Stomach (tissue), 4 donors: ENCODE measurements around the gene JAK1.

Source experiments
- EP300 ChIP-seq: sonication (generic); formaldehyde crosslinking; IDR thresholded peaks from one replicate; pipeline ENCODE4 v1.6.1; 2017; ENCODE audit warnings: antibody characterized with exemption
- POLR2A ChIP-seq, 4 donors: fragments of 450-650 bp; IDR thresholded peaks; one replicate each; pipeline ENCODE4 v1.6.1; 2016; ENCODE audit warnings: antibody characterized with exemption in 4 of 4, control low read depth in 2 of 4, mild to moderate bottlenecking in 1 of 4, moderate library complexity in 1 of 4
- POLR2AphosphoS5 ChIP-seq, 3 donors: sonication (generic); formaldehyde crosslinking; IDR thresholded peaks; one replicate each; pipeline ENCODE4 v1.6.1; 2016; ENCODE audit warnings: antibody characterized with exemption in 3 of 3
- TF ChIP-seq, protein P1 (sequence below), 7 experiments: fragments of 450-650 bp in 4 of 7; fragments of 200-600 bp in 3 of 7; sonication (generic) in 3 of 7; IDR thresholded peaks; one replicate each; pipeline ENCODE4 v1.5.1; 2016 to 2019; ENCODE audit warnings: antibody characterized with exemption in 7 of 7, control low read depth in 2 of 7, mild to moderate bottlenecking in 1 of 7

DNA sequence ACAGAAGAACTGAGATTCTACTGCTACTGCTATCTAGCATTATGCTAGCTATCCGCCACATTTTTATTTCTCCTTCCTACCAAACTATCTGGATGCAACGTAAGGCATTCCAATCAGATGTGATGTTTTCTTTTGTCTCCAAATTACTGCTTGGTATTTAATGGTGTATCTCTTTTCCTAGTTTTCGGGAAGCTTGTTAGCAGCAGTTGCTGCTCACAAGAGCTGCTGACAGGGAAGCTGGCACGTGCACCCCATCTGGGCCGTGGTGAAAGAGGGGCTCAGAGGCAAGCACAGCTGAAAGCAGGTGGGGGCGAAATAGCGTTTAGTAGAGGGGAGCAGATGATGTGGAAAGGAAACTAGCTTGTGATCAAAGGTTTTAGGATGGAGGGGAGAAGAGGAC lies 57.3 kb downstream of the JAK1 start:
- TF ChIP-seq, protein P1, sequence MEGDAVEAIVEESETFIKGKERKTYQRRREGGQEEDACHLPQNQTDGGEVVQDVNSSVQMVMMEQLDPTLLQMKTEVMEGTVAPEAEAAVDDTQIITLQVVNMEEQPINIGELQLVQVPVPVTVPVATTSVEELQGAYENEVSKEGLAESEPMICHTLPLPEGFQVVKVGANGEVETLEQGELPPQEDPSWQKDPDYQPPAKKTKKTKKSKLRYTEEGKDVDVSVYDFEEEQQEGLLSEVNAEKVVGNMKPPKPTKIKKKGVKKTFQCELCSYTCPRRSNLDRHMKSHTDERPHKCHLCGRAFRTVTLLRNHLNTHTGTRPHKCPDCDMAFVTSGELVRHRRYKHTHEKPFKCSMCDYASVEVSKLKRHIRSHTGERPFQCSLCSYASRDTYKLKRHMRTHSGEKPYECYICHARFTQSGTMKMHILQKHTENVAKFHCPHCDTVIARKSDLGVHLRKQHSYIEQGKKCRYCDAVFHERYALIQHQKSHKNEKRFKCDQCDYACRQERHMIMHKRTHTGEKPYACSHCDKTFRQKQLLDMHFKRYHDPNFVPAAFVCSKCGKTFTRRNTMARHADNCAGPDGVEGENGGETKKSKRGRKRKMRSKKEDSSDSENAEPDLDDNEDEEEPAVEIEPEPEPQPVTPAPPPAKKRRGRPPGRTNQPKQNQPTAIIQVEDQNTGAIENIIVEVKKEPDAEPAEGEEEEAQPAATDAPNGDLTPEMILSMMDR (IDR thresholded peaks at IDR 0.05), result no peak
- TF ChIP-seq POLR2AphosphoS5 (IDR thresholded peaks at IDR 0.05), result no peak
- TF ChIP-seq POLR2A (IDR thresholded peaks at IDR 0.05), result no peak
- TF ChIP-seq EP300, result no peak
